ENCODE measurements around the gene PCED1B. TPM values are rescaled to one million over a fixed set of nuclear protein-coding genes. Genes with fewer than 3 reads are reported as not detected.
"Not testable (repeated sequence)": the region's sequence is repeated elsewhere in the genome, so short reads cannot be mapped to it uniquely, and the experiment has no call there.

The PCED1B gene
- total RNA-seq, 1 experiment from 2014 or later, result 3.3 TPM

GRCh38 chr12:47054659-47055058, 24.8 kb upstream of the PCED1B start:
- no peaks in the 10 kb centered on the region for H3K4me1 ChIP-seq (ENCODE audit: insufficient read depth, low read length)
- peaks cover 18% of the 10 kb centered on the region for H3K9me3 ChIP-seq (ENCODE audit: control insufficient read depth, low read depth, low read length)
- no peak overlapping the region for H2BK15ac ChIP-seq (ENCODE audit: low read depth, low read length)
- no peak overlapping the region for H3K27ac Mint-ChIP-seq
- no peaks in the 10 kb centered on the region for H3K23me2 ChIP-seq (ENCODE audit: insufficient read length, low read depth, low read length, poor library complexity, severe bottlenecking)
- H3K4ac ChIP-seq (ENCODE audit: low read depth, low read length), result no peak overlapping the region
- no peak overlapping the region for H2BK5ac ChIP-seq (ENCODE audit: insufficient read length, low read length)
- H3K56ac ChIP-seq (ENCODE audit: insufficient read length, low read depth, low read length), result no peak overlapping the region
- DNase-seq, result no peak
- H2AFZ ChIP-seq (ENCODE audit: low read length), result no peak overlapping the region
- H3K27me3 Mint-ChIP-seq (ENCODE audit: low read depth), result peaks cover 5% of the 10 kb centered on the region; the same call in 1 of the 2 replicates
- TF ChIP-seq CTCF (conservative IDR thresholded peaks at IDR 0.05), result no peak
- H2BK12ac ChIP-seq (ENCODE audit: insufficient read length, low read depth, low read length), result no peak overlapping the region
- no peak overlapping the region for H2BK120ac ChIP-seq (ENCODE audit: low read depth, low read length, poor library complexity, severe bottlenecking)
- H3K79me1 ChIP-seq (ENCODE audit: insufficient read depth, low read depth, low read length, poor library complexity, severe bottlenecking), result no peaks in the 10 kb centered on the region
- no peak overlapping the region for H3K18ac ChIP-seq (ENCODE audit: insufficient read length, low read depth, low read length)
- H2AK5ac ChIP-seq (ENCODE audit: insufficient read length, low read length), result no peak overlapping the region
- H3K79me2 ChIP-seq (ENCODE audit: insufficient read depth, low read length), result no peaks in the 10 kb centered on the region
- no peaks in the 10 kb centered on the region for H3K4me1 Mint-ChIP-seq
- H3K9me3 Mint-ChIP-seq, result peaks cover 49 to 58% of the 10 kb centered on the region in 2 experiments
- H3K4me3 Mint-ChIP-seq, result no peak overlapping the region
- H2BK20ac ChIP-seq (ENCODE audit: low read depth, low read length, poor library complexity, severe bottlenecking), result no peak overlapping the region
- peaks cover 15 to 48% (median 40%) of the 10 kb centered on the region in 3 experiments for H3K36me3 Mint-ChIP-seq (ENCODE audit: insufficient read depth in 1 of 3, low read depth in 3 of 3)
- H3K9ac ChIP-seq (ENCODE audit: extremely low read depth, insufficient read length, low read length), result no peak overlapping the region
- H3K27me3 ChIP-seq (ENCODE audit: insufficient read depth, low read length), result no peaks in the 10 kb centered on the region
- H3K23ac ChIP-seq (ENCODE audit: insufficient read length, low read depth, low read length), result no peak overlapping the region
- no peak overlapping the region for H4K8ac ChIP-seq (replicated peaks; ENCODE audit: insufficient read length, low read depth, low read length)
- H4K5ac ChIP-seq (ENCODE audit: insufficient read length, low read depth, low read length), result no peak overlapping the region
- H4K20me1 ChIP-seq (ENCODE audit: control insufficient read depth, insufficient read depth, insufficient read length), result no peaks in the 10 kb centered on the region
- no peak overlapping the region for H3K4me2 ChIP-seq (ENCODE audit: insufficient read depth, insufficient read length, low read length)
- H4K91ac ChIP-seq (ENCODE audit: insufficient read length, low read depth, low read length), result no peak overlapping the region
- no peak overlapping the region for H3K14ac ChIP-seq (ENCODE audit: insufficient read depth, low read length)
- WGBS (ENCODE audit: extremely low coverage, insufficient read length, low lambda C conversion rate), result no CpG with 5 or more reads among the region's 4 CpGs
- H3K27ac ChIP-seq (ENCODE audit: insufficient read length, low read depth, low read length), result no peak overlapping the region
- no peak overlapping the region for H3T11ph ChIP-seq (ENCODE audit: low read length)

GRCh38 chr12:47055856-47056255, 23.6 kb upstream of the PCED1B start:
- H3K79me2 ChIP-seq (ENCODE audit: insufficient read depth, low read length); H3K9ac ChIP-seq (ENCODE audit: extremely low read depth, insufficient read length, low read length); H3K4me1 Mint-ChIP-seq; H3K14ac ChIP-seq (ENCODE audit: insufficient read depth, low read length); H2BK12ac ChIP-seq (ENCODE audit: insufficient read length, low read depth, low read length); H3K4me2 ChIP-seq (ENCODE audit: insufficient read depth, insufficient read length, low read length); H3K23me2 ChIP-seq (ENCODE audit: insufficient read length, low read depth, low read length, poor library complexity, severe bottlenecking); H3K23ac ChIP-seq (ENCODE audit: insufficient read length, low read depth, low read length); H3K79me1 ChIP-seq (ENCODE audit: insufficient read depth, low read depth, low read length, poor library complexity, severe bottlenecking); H2BK15ac ChIP-seq (ENCODE audit: low read depth, low read length); H3K27ac ChIP-seq (ENCODE audit: insufficient read length, low read depth, low read length); H3K27ac Mint-ChIP-seq; H3K27me3 Mint-ChIP-seq (ENCODE audit: low read depth); H4K20me1 ChIP-seq (ENCODE audit: control insufficient read depth, insufficient read depth, insufficient read length); H3K18ac ChIP-seq (ENCODE audit: insufficient read length, low read depth, low read length); H2AK5ac ChIP-seq (ENCODE audit: insufficient read length, low read length); H2BK20ac ChIP-seq (ENCODE audit: low read depth, low read length, poor library complexity, severe bottlenecking); H3K4me1 ChIP-seq (ENCODE audit: insufficient read depth, low read length); H4K91ac ChIP-seq (ENCODE audit: insufficient read length, low read depth, low read length); H3T11ph ChIP-seq (ENCODE audit: low read length); H3K4ac ChIP-seq (ENCODE audit: low read depth, low read length); H3K27me3 ChIP-seq (ENCODE audit: insufficient read depth, low read length); H2BK5ac ChIP-seq (ENCODE audit: insufficient read length, low read length); H3K4me3 Mint-ChIP-seq; H2BK120ac ChIP-seq (ENCODE audit: low read depth, low read length, poor library complexity, severe bottlenecking); H2AFZ ChIP-seq (ENCODE audit: low read length); H4K5ac ChIP-seq (ENCODE audit: insufficient read length, low read depth, low read length); H3K56ac ChIP-seq (ENCODE audit: insufficient read length, low read depth, low read length); DNase-seq; H4K8ac ChIP-seq (replicated peaks; ENCODE audit: insufficient read length, low read depth, low read length): not testable (repeated sequence)
- peaks cover 14 to 40% (median 40%) of the 10 kb centered on the region in 3 experiments for H3K36me3 Mint-ChIP-seq (ENCODE audit: insufficient read depth in 1 of 3, low read depth in 3 of 3)
- WGBS (ENCODE audit: extremely low coverage, insufficient read length, low lambda C conversion rate), result no CpG with 5 or more reads among the region's 3 CpGs
- peaks cover 13% of the 10 kb centered on the region for H3K9me3 ChIP-seq (ENCODE audit: control insufficient read depth, low read depth, low read length)
- H3K9me3 Mint-ChIP-seq, result peaks cover 51 to 55% of the 10 kb centered on the region in 2 experiments
